Measurements from ENCODE around the gene FYB1. TPM values are rescaled to one million over a fixed set of nuclear protein-coding genes. Genes with fewer than 3 reads are reported as not detected.

FYB1 gene
- total RNA-seq, 1 experiment from 2014 or later = not detected

- no peak overlapping the region for H3K4me3 ChIP-seq (ENCODE audit: insufficient read depth, low read depth, low read length)
- DNase-seq = no peak
- no peaks in the 10 kb centered on the region for H3K36me3 ChIP-seq (replicated peaks; ENCODE audit: control insufficient read depth, insufficient read depth, low read length)
- no peaks in the 10 kb centered on the region for H3K27me3 ChIP-seq (ENCODE audit: control insufficient read depth, insufficient read depth, low read length)
These were observed 97.4 kb downstream of the FYB1 start for GRCh38 chr5:39121922-39122321.

- Histone ChIP-seq H3K27me3 (ENCODE audit: control insufficient read depth, insufficient read depth, low read length) (no peaks in the 10 kb centered on the region), H3K4me3 (ENCODE audit: insufficient read depth, low read depth, low read length) (no peak overlapping the region), H3K36me3 (replicated peaks; ENCODE audit: control insufficient read depth, insufficient read depth, low read length) (no peaks in the 10 kb centered on the region)
- DNase-seq = no peak
These were observed 98.0 kb downstream of the FYB1 start for GRCh38 chr5:39121315-39121714.

- no peak for DNase-seq
- no peak overlapping the region for H3K4me3 ChIP-seq (ENCODE audit: insufficient read depth, low read depth, low read length)
- H3K36me3 ChIP-seq (replicated peaks; ENCODE audit: control insufficient read depth, insufficient read depth, low read length) = no peaks in the 10 kb centered on the region
- no peaks in the 10 kb centered on the region for H3K27me3 ChIP-seq (ENCODE audit: control insufficient read depth, insufficient read depth, low read length)
These were observed 99.3 kb downstream of the FYB1 start for GRCh38 chr5:39120052-39120420.

- DNase-seq = no peak
- H3K36me3 ChIP-seq (replicated peaks; ENCODE audit: control insufficient read depth, insufficient read depth, low read length) = no peaks in the 10 kb centered on the region
- H3K27me3 ChIP-seq (ENCODE audit: control insufficient read depth, insufficient read depth, low read length) = no peaks in the 10 kb centered on the region
- no peak overlapping the region for H3K4me3 ChIP-seq (ENCODE audit: insufficient read depth, low read depth, low read length)
These were observed 99.8 kb downstream of the FYB1 start for GRCh38 chr5:39119404-39120051.

- no peaks in the 10 kb centered on the region for H3K27me3 ChIP-seq (ENCODE audit: control insufficient read depth, insufficient read depth, low read length)
- no peaks in the 10 kb centered on the region for H3K36me3 ChIP-seq (replicated peaks; ENCODE audit: control insufficient read depth, insufficient read depth, low read length)
- DNase-seq = no peak
- H3K4me3 ChIP-seq (ENCODE audit: insufficient read depth, low read depth, low read length) = no peak overlapping the region
These were observed 100.7 kb downstream of the FYB1 start for GRCh38 chr5:39118638-39119037.

- H3K27me3 ChIP-seq (ENCODE audit: control insufficient read depth, insufficient read depth, low read length) = no peaks in the 10 kb centered on the region
- H3K4me3 ChIP-seq (ENCODE audit: insufficient read depth, low read depth, low read length) = no peak overlapping the region
- no peak for DNase-seq
- H3K36me3 ChIP-seq (replicated peaks; ENCODE audit: control insufficient read depth, insufficient read depth, low read length) = no peaks in the 10 kb centered on the region
These were observed 102.0 kb downstream of the FYB1 start for GRCh38 chr5:39117401-39117800.

- H3K27me3 ChIP-seq (ENCODE audit: control insufficient read depth, insufficient read depth, low read length) = no peaks in the 10 kb centered on the region
- no peaks in the 10 kb centered on the region for H3K36me3 ChIP-seq (replicated peaks; ENCODE audit: control insufficient read depth, insufficient read depth, low read length)
- no peak overlapping the region for H3K4me3 ChIP-seq (ENCODE audit: insufficient read depth, low read depth, low read length)
- DNase-seq = no peak
These were observed 102.8 kb downstream of the FYB1 start for GRCh38 chr5:39116344-39117170.

- DNase-seq = no peak
- H3K27me3 ChIP-seq (ENCODE audit: control insufficient read depth, insufficient read depth, low read length) = no peaks in the 10 kb centered on the region
- H3K4me3 ChIP-seq (ENCODE audit: insufficient read depth, low read depth, low read length) = no peak overlapping the region
- H3K36me3 ChIP-seq (replicated peaks; ENCODE audit: control insufficient read depth, insufficient read depth, low read length) = no peaks in the 10 kb centered on the region
These were observed 103.6 kb downstream of the FYB1 start for GRCh38 chr5:39115644-39116343.

- Histone ChIP-seq H3K4me3 (ENCODE audit: insufficient read depth, low read depth, low read length) (no peak overlapping the region), H3K27me3 (ENCODE audit: control insufficient read depth, insufficient read depth, low read length) (no peaks in the 10 kb centered on the region), H3K36me3 (replicated peaks; ENCODE audit: control insufficient read depth, insufficient read depth, low read length) (no peaks in the 10 kb centered on the region; the same call in 1 of the 2 replicates)
- no peak for DNase-seq
These were observed 105.2 kb downstream of the FYB1 start for GRCh38 chr5:39114155-39114554.

- Histone ChIP-seq H3K27me3 (ENCODE audit: control insufficient read depth, insufficient read depth, low read length) (no peaks in the 10 kb centered on the region), H3K4me3 (ENCODE audit: insufficient read depth, low read depth, low read length) (no peak overlapping the region), H3K36me3 (replicated peaks; ENCODE audit: control insufficient read depth, insufficient read depth, low read length) (no peaks in the 10 kb centered on the region; the same call in 1 of the 2 replicates)
- DNase-seq = no peak
These were observed 105.9 kb downstream of the FYB1 start for GRCh38 chr5:39113354-39113953.

GRCh38 chr5:39109606-39110005, 109.8 kb downstream of the FYB1 start:
- Histone ChIP-seq H3K27me3 (ENCODE audit: control insufficient read depth, insufficient read depth, low read length) (no peaks in the 10 kb centered on the region), H3K4me3 (ENCODE audit: insufficient read depth, low read depth, low read length) (no peak overlapping the region), H3K36me3 (replicated peaks; ENCODE audit: control insufficient read depth, insufficient read depth, low read length) (no peaks in the 10 kb centered on the region; the same call in 1 of the 2 replicates)
- DNase-seq = no peak

- Histone ChIP-seq H3K4me3 (ENCODE audit: insufficient read depth, low read depth, low read length) (no peak overlapping the region), H3K27me3 (ENCODE audit: control insufficient read depth, insufficient read depth, low read length) (no peaks in the 10 kb centered on the region), H3K36me3 (replicated peaks; ENCODE audit: control insufficient read depth, insufficient read depth, low read length) (no peaks in the 10 kb centered on the region; the same call in 1 of the 2 replicates)
- no peak for DNase-seq
These were observed 110.4 kb downstream of the FYB1 start for GRCh38 chr5:39108987-39109386.

GRCh38 chr5:39107350-39107749, 112.0 kb downstream of the FYB1 start:
- DNase-seq = no peak
- H3K4me3 ChIP-seq (ENCODE audit: insufficient read depth, low read depth, low read length) = no peak overlapping the region
- no peaks in the 10 kb centered on the region; the same call in 1 of the 2 replicates for H3K36me3 ChIP-seq (replicated peaks; ENCODE audit: control insufficient read depth, insufficient read depth, low read length)
- H3K27me3 ChIP-seq (ENCODE audit: control insufficient read depth, insufficient read depth, low read length) = no peaks in the 10 kb centered on the region

GRCh38 chr5:39106322-39106721, 113.0 kb downstream of the FYB1 start:
- Histone ChIP-seq H3K36me3 (replicated peaks; ENCODE audit: control insufficient read depth, insufficient read depth, low read length) (no peaks in the 10 kb centered on the region; the same call in 1 of the 2 replicates), H3K27me3 (ENCODE audit: control insufficient read depth, insufficient read depth, low read length) (no peaks in the 10 kb centered on the region), H3K4me3 (ENCODE audit: insufficient read depth, low read depth, low read length) (no peak overlapping the region)
- DNase-seq = no peak
